SK-N-SH (cell line): ENCODE results near the gene KIAA1549. TPM values are rescaled to one million over a fixed set of nuclear protein-coding genes. Genes with fewer than 3 reads are reported as not detected.

Experiments
- CTCF ChIA-PET: fragments of 300-600, 350-600 bp; formaldehyde crosslinking; extraction: SDS; loops from one replicate; lab custom pipeline; 2021; lab: Yijun Ruan, JAX
- POLR2A ChIA-PET: fragments of 350-600 bp; sonication (Branson Sonifier 250); formaldehyde crosslinking; extraction: SDS; loops from one replicate; lab custom pipeline; 2020; ENCODE audit warnings: antibody characterized with exemption, inconsistent platforms; lab: Yijun Ruan, JAX
- DNase-seq: peaks from one replicate; pipeline ENCODE4 v3.0.0; 2012
- H2AFZ ChIP-seq: fragments of 200-600 bp; sonication (generic); 2 replicates; pipeline ENCODE4 v1.8.1; 2016; ENCODE audit warnings: antibody characterized with exemption, mild to moderate bottlenecking, low read depth
- H3F3A ChIP-seq: fragments of 200-600 bp; sonication (generic); replicated peaks from 2 replicates; pipeline ENCODE3; 2016; ENCODE audit warnings: antibody characterized with exemption, mild to moderate bottlenecking; ENCODE audit not compliant: insufficient read depth
- H3K27ac ChIP-seq, 2 experiments: fragments of 200-500 bp in 1 of 2; fragments of 200-600 bp in 1 of 2; sonication (Bioruptor generic) in 1 of 2; sonication (generic), shearing (Covaris generic) in 1 of 2; 2 replicates each; pipeline versions ENCODE4 v1.5.1 to v1.6.1; 2014 to 2016; ENCODE audit warnings: low read depth in 2 of 2, inconsistent platforms in 1 of 2, low read length in 1 of 2, mild to moderate bottlenecking in 1 of 2, mixed read lengths in 1 of 2
- H3K27me3 ChIP-seq: fragments of 200-600 bp; sonication (generic), shearing (Covaris generic); 2 replicates; pipeline ENCODE4 v1.6.1; 2016; ENCODE audit warnings: mixed run types; ENCODE audit not compliant: insufficient read depth
- H3K36me3 ChIP-seq, 2 experiments: fragments of 200-500 bp in 1 of 2; fragments of 200-600 bp in 1 of 2; sonication (Bioruptor generic) in 1 of 2; sonication (generic) in 1 of 2; replicated peaks in 1 of 2; 2 replicates each; pipeline versions ENCODE3 to v1.5.1; 2014 to 2016; ENCODE audit warnings: low read length in 1 of 2, mild to moderate bottlenecking in 1 of 2; ENCODE audit not compliant: insufficient read depth in 2 of 2, control insufficient read depth in 1 of 2
- H3K4me1 ChIP-seq, 2 experiments: fragments of 200-500 bp in 1 of 2; fragments of 200-600 bp in 1 of 2; sonication (Bioruptor generic) in 1 of 2; sonication (generic), shearing (Covaris generic) in 1 of 2; 2 replicates each; pipeline versions ENCODE4 v1.5.1 to v1.6.1; 2014 to 2016; ENCODE audit warnings: low read depth in 1 of 2, low read length in 1 of 2, mixed run types in 1 of 2; ENCODE audit not compliant: insufficient read depth in 2 of 2, control insufficient read depth in 1 of 2
- H3K4me2 ChIP-seq: fragments of 200-600 bp; sonication (generic), shearing (Covaris generic); 2 replicates; pipeline ENCODE4 v1.6.1; 2017; ENCODE audit warnings: mixed run types
- H3K4me3 ChIP-seq, 2 experiments: fragments of 200-500 bp in 1 of 2; fragments of 200-600 bp in 1 of 2; sonication (Bioruptor generic) in 1 of 2; sonication (generic), shearing (Covaris generic) in 1 of 2; 2 replicates each; pipeline versions ENCODE4 v1.5.1 to v1.8.1; 2014 to 2016; ENCODE audit warnings: low read depth in 2 of 2, inconsistent platforms in 1 of 2, low read length in 1 of 2, mild to moderate bottlenecking in 1 of 2, mixed read lengths in 1 of 2, moderate library complexity in 1 of 2
- H3K79me2 ChIP-seq: fragments of 200-600 bp; sonication (generic); 2 replicates; pipeline ENCODE4 v1.8.1; 2017; ENCODE audit warnings: mild to moderate bottlenecking; ENCODE audit not compliant: insufficient read depth
- H3K9ac ChIP-seq: fragments of 200-600 bp; sonication (generic); 2 replicates; pipeline ENCODE4 v1.6.1; 2017; ENCODE audit warnings: mixed run types
- H3K9me2 ChIP-seq: fragments of 200-600 bp; sonication (generic); 2 replicates; pipeline ENCODE4 v1.6.1; 2017; ENCODE audit warnings: mixed run types
- H3K9me3 ChIP-seq: fragments of 200-600 bp; sonication (generic); 2 replicates; pipeline ENCODE4 v1.6.1; 2017; ENCODE audit warnings: mixed run types, mild to moderate bottlenecking, moderate library complexity
- H4K20me1 ChIP-seq: fragments of 200-600 bp; sonication (generic); 2 replicates; pipeline ENCODE4 v1.6.1; 2017; ENCODE audit warnings: mild to moderate bottlenecking, mixed run types; ENCODE audit not compliant: insufficient read depth
- CHD2 ChIP-seq: fragments of 150-350 bp; IDR thresholded peaks from 2 replicates; pipeline ENCODE4 v1.6.1; 2018; ENCODE audit warnings: low read length; ENCODE audit not compliant: partially characterized antibody
- ELF1 ChIP-seq: IDR thresholded peaks from 2 replicates; pipeline ENCODE4 v1.4.0; 2012
- EZH2phosphoT487 ChIP-seq: fragments of 200-600 bp; sonication (generic); IDR thresholded peaks from 2 replicates; pipeline ENCODE4 v1.6.1; 2017; ENCODE audit warnings: low read depth, mixed run types, mild to moderate bottlenecking, antibody characterized with exemption, moderate library complexity, borderline replicate concordance
- FOSL2 ChIP-seq: IDR thresholded peaks from 2 replicates; pipeline ENCODE4 v1.4.0; 2012; ENCODE audit warnings: low read depth, mild to moderate bottlenecking, moderate library complexity, borderline replicate concordance
- FOXM1 ChIP-seq: IDR thresholded peaks from 2 replicates; pipeline ENCODE4 v1.4.0; 2012; ENCODE audit warnings: low read depth, mild to moderate bottlenecking
- GABPA ChIP-seq: IDR thresholded peaks from 2 replicates; pipeline ENCODE4 v1.4.0; 2012; ENCODE audit warnings: low read depth, mild to moderate bottlenecking
- MXI1 ChIP-seq: IDR thresholded peaks from 2 replicates; pipeline ENCODE4 v1.6.1; 2012; ENCODE audit warnings: mild to moderate bottlenecking, low read depth, low read length, improper control_type of control experiment
- NFIC ChIP-seq: IDR thresholded peaks from 2 replicates; pipeline ENCODE4 v1.4.0; 2012; ENCODE audit warnings: borderline replicate concordance
- NRF1 ChIP-seq: IDR thresholded peaks from 2 replicates; pipeline ENCODE4 v1.6.1; 2012; ENCODE audit warnings: low read depth, mild to moderate bottlenecking, low read length
- RCOR1 ChIP-seq: fragments of 150-350 bp; IDR thresholded peaks from 2 replicates; pipeline ENCODE4 v1.6.1; 2017; ENCODE audit warnings: antibody characterized with exemption, low read length
- RFX5 ChIP-seq: IDR thresholded peaks from 2 replicates; pipeline ENCODE4 v1.6.1; 2012; ENCODE audit warnings: mild to moderate bottlenecking, improper control_type of control experiment, low read length
- SIN3A ChIP-seq: IDR thresholded peaks from 2 replicates; pipeline ENCODE4 v1.6.1; 2012; ENCODE audit warnings: low read depth, mild to moderate bottlenecking, low read length, moderate library complexity, borderline replicate concordance
- TEAD4 ChIP-seq: IDR thresholded peaks from 2 replicates; pipeline ENCODE4 v1.4.0; 2012; ENCODE audit warnings: mild to moderate bottlenecking, borderline replicate concordance; ENCODE audit not compliant: insufficient read depth
- YY1 ChIP-seq: IDR thresholded peaks from 2 replicates; pipeline ENCODE4 v1.4.0; 2012; ENCODE audit warnings: low read depth, mild to moderate bottlenecking
- WGBS: methylation state at CpG from one replicate; pipeline ENCODE4 v1.1.6; 2017; ENCODE audit warnings: low lambda C conversion rate; 5-methylcytosine and 5-hydroxymethylcytosine counted together
- polyA plus RNA-seq, 3 experiments: library from polyadenylated mRNA; depleted of rRNA; stranded (reverse); fragments of >200 nt; gene quantifications; 2 replicates each; pipeline ENCODE4 v1.2.3, GENCODE V29; 2012
- TF ChIP-seq, protein P1 (sequence below): IDR thresholded peaks from 2 replicates; pipeline ENCODE4; 2012

The KIAA1549 gene
- polyA plus RNA-seq, 1 of the 3 experiments (the other 2 are of a cell fraction): 3.6 TPM

DNA sequence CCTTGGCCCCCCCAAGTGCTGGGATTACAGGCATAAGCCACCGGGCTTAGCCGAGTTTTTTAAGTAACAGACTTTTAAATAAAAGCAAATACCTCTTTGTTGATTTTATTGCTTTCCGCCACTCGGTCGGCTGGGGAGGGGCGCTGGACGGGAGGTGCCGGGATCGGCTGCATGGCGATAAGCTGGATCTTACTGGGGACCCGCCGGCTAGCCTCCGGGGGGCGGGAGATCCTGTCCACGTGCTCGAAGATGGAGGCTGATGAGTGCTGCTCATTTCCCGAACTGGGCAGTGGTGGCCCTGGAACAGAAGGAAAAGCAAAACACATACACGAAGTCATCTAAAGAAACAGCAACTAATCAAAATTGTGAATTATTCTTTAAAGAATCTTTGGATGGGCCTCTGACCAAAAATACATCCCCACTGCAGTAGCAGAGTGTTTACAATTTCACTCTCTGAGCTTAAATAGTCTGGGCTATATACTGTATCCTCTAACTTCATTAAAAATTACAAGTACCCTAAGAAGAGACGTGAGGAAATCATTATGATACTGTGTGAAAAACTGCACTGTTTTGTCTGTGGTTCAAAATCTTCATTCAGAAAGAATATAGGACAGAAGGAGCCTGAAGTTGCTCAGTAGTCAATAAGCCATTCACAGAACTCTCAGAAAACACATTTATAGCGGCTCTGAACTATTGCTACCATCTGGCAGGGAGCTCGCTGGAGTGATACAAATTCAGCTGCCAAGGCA, 110.0 kb downstream of the KIAA1549 start:
- no peak for DNase-seq
- Histone ChIP-seq H3K79me2 (no peaks in the 10 kb centered on the region), H3K4me2 (no peak overlapping the region), H4K20me1 (0 out of 2 replicates have a peak, but pooled peaks cover 1% of the 10 kb centered on the region), H3K9me2 (no peaks in the 10 kb centered on the region), H2AFZ (no peak overlapping the region), H3K36me3 (peaks cover 19 to 21% of the 10 kb centered on the region in 2 experiments), H3K27ac (no peak overlapping the region), H3F3A (peaks cover 15% of the 10 kb centered on the region), H3K27me3 (no peaks in the 10 kb centered on the region), H3K4me1 (peaks cover 0 to 6% of the 10 kb centered on the region in 2 experiments; a peak in 1 of 4 replicates), H3K9ac (no peak overlapping the region), H3K4me3 (no peak overlapping the region), H3K9me3 (no peaks in the 10 kb centered on the region)
- POLR2A ChIA-PET: no interaction called here
- CTCF ChIA-PET: interaction anchor here (1.2 to 7.3 kb wide), 2 partner anchors 15 to 111 kb away, joined by 3 to 57 read pairs; no protein-coding TSS in a partner anchor
- 96% methylated on average over 21 of the region's 21 CpGs for WGBS
- TF ChIP-seq FOSL2: no peak

DNA sequence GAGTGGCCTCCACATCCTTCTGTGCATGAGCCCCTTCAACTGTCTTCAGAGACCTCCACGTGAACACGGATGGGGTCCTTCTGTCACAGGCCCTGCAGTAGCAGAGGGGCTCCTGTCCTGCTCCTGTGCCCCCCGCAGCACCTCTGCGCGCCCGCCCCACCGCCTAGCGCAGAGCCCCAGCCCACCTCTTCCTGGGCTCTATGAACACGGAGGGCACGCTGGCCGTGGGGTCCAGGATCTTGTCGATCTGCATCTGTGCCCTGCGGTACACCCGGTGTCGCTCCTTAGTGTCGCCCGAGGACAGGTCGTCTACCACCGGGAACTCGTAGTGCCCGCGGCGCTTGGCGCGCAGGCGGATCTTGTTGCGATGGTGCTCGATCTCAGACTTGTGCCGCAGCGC, 111.8 kb downstream of the KIAA1549 start:
- Histone ChIP-seq H3K9me2 (no peaks in the 10 kb centered on the region), H3F3A (peaks cover 5% of the 10 kb centered on the region), H2AFZ (no peak overlapping the region), H3K27ac (no peak overlapping the region), H3K4me1 (peaks cover 0 to 6% of the 10 kb centered on the region in 2 experiments; a peak in 2 of 4 replicates), H3K9me3 (no peaks in the 10 kb centered on the region), H3K4me3 (no peak overlapping the region), H3K79me2 (no peaks in the 10 kb centered on the region), H3K27me3 (no peaks in the 10 kb centered on the region), H3K4me2 (no peak overlapping the region), H3K9ac (no peak overlapping the region), H3K36me3 (peaks cover 21 to 24% of the 10 kb centered on the region in 2 experiments), H4K20me1 (no peaks in the 10 kb centered on the region)
- CTCF ChIA-PET: interaction anchor here (7.3 kb wide), 1 partner anchor 16 kb away, joined by 57 read pairs; no protein-coding TSS in a partner anchor
- POLR2A ChIA-PET: no interaction called here
- WGBS: 98% methylated on average over 29 of the region's 30 CpGs
- TF ChIP-seq FOSL2 (no peak), YY1 (no peak), MXI1 (no peak), NRF1 (no peak)
- no peak for DNase-seq

DNA sequence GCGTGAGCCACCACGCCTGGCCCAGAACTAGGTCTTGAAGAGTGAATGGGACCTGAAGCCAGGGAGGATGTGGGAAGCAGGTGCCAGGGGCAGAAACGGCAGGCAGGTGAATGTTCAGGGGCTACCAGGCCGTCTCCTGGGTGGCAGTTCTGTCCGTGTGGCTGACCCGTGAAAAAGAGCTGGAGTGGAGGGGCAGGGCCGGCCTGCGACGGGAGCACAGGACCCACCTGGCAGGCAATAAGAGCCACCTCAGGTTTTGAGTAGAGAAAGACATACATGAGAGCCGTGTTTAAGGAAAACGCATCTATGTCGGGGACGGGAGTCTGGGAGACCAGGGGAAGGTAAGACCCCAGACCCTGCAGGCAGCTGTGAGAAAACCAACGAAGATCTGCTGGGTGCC, 112.5 kb downstream of the KIAA1549 start:
- WGBS: 90% methylated on average over 14 of the region's 14 CpGs
- Histone ChIP-seq H3K79me2 (no peaks in the 10 kb centered on the region), H3K27me3 (no peaks in the 10 kb centered on the region), H2AFZ (no peak overlapping the region), H3K27ac (no peak overlapping the region), H3K36me3 (peaks cover 25 to 29% of the 10 kb centered on the region in 2 experiments), H3K4me3 (no peak overlapping the region), H3K4me1 (peaks cover 0 to 6% of the 10 kb centered on the region in 2 experiments; a peak in 2 of 4 replicates), H3K9me2 (no peaks in the 10 kb centered on the region), H4K20me1 (no peaks in the 10 kb centered on the region), H3K9me3 (no peaks in the 10 kb centered on the region), H3K4me2 (no peak overlapping the region), H3F3A (peaks cover 5% of the 10 kb centered on the region), H3K9ac (no peak overlapping the region)
- TF ChIP-seq MXI1 (no peak), RFX5 (no peak), FOXM1 (no peak), GABPA (no peak), NFIC (no peak), EZH2phosphoT487 (no peak), SIN3A (no peak), ELF1 (no peak), RCOR1 (no peak), FOSL2 (no peak), TEAD4 (no peak), YY1 (no peak), CHD2 (no peak)
- TF ChIP-seq, protein P1, sequence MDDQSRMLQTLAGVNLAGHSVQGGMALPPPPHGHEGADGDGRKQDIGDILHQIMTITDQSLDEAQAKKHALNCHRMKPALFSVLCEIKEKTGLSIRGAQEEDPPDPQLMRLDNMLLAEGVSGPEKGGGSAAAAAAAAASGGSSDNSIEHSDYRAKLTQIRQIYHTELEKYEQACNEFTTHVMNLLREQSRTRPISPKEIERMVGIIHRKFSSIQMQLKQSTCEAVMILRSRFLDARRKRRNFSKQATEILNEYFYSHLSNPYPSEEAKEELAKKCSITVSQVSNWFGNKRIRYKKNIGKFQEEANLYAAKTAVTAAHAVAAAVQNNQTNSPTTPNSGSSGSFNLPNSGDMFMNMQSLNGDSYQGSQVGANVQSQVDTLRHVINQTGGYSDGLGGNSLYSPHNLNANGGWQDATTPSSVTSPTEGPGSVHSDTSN: no peak
- POLR2A ChIA-PET: no interaction called here
- no peak for DNase-seq
- CTCF ChIA-PET: interaction anchor here (1.0 to 7.3 kb wide), 3 partner anchors 11 to 206 kb away, joined by 3 to 57 read pairs (median 6); no protein-coding TSS in a partner anchor
